Smooth muscle cell (in vitro differentiated cells): Measurements from ENCODE around the gene RDM1. TPM values are rescaled to one million over a fixed set of nuclear protein-coding genes. Genes with fewer than 3 reads are reported as not detected.

Source experiments
- DNase-seq: peaks from one replicate; lab custom pipeline; 2025; ENCODE audit not compliant: unreplicated experiment; lab: John Stamatoyannopoulos, UW
- H2AFZ ChIP-seq: fragments of 200-600 bp; sonication (generic); 2 replicates; pipeline ENCODE4 v1.6.0; 2016; ENCODE audit warnings: antibody characterized with exemption, low read depth, mild to moderate bottlenecking
- H3F3A ChIP-seq: fragments of 200-600 bp; sonication (generic); 2 replicates; pipeline ENCODE4 v1.6.0; 2017; ENCODE audit warnings: antibody characterized with exemption, low read depth
- H3K27ac ChIP-seq: fragments of 200-600 bp; sonication (generic); 2 replicates; pipeline ENCODE4 v1.5.1; 2016; ENCODE audit warnings: low read depth, mild to moderate bottlenecking
- H3K27me3 ChIP-seq: fragments of 200-600 bp; sonication (generic); 2 replicates; pipeline ENCODE4 v1.6.1; 2016; ENCODE audit warnings: low read depth, mild to moderate bottlenecking
- H3K36me3 ChIP-seq: fragments of 200-600 bp; sonication (generic); 2 replicates; pipeline ENCODE4 v1.5.1; 2016; ENCODE audit warnings: low read depth
- H3K4me1 ChIP-seq: fragments of 200-600 bp; sonication (generic); 2 replicates; pipeline ENCODE4 v1.5.1; 2016; ENCODE audit warnings: low read depth
- H3K4me2 ChIP-seq: fragments of 200-600 bp; sonication (generic); 2 replicates; pipeline ENCODE4 v1.6.0; 2016; ENCODE audit warnings: mild to moderate bottlenecking
- H3K4me3 ChIP-seq: fragments of 200-600 bp; sonication (generic); 2 replicates; pipeline ENCODE4 v1.5.1; 2016; ENCODE audit warnings: mild to moderate bottlenecking
- H3K79me2 ChIP-seq: fragments of 200-600 bp; sonication (generic); 2 replicates; pipeline ENCODE4 v1.6.0; 2016; ENCODE audit warnings: low read depth, mild to moderate bottlenecking
- H3K9ac ChIP-seq: fragments of 200-600 bp; sonication (generic); 2 replicates; pipeline ENCODE4 v1.6.0; 2016; ENCODE audit warnings: low read depth
- H3K9me3 ChIP-seq: fragments of 200-600 bp; sonication (generic); replicated peaks from 2 replicates; pipeline ENCODE4 v1.5.1; 2016; ENCODE audit warnings: low read depth
- H4K20me1 ChIP-seq: fragments of 200-600 bp; sonication (generic); 2 replicates; pipeline ENCODE4 v1.6.0; 2016; ENCODE audit warnings: low read depth
- CTCF ChIP-seq: fragments of 200-600 bp; sonication (generic); IDR thresholded peaks from 2 replicates; pipeline ENCODE4 v1.5.1; 2017; ENCODE audit warnings: borderline replicate concordance, mild to moderate bottlenecking, antibody characterized with exemption; ENCODE audit not compliant: insufficient read depth, poor library complexity, severe bottlenecking
- WGBS: methylation state at CpG from one replicate; pipeline ENCODE4 v1.1.7; 2016; ENCODE audit warnings: low lambda C conversion rate; 5-methylcytosine and 5-hydroxymethylcytosine counted together
- polyA plus RNA-seq: library from polyadenylated mRNA; unstranded; fragments of >200 nt; fragmentation: Nextera tagmentation; extraction: Ambion mirVana; gene quantifications from 2 replicates; pipeline ENCODE4 v1.2.1, GENCODE V29; 2016
- total RNA-seq: library from RNA; depleted of rRNA; stranded (reverse); fragments of >200 nt; gene quantifications from 2 replicates; pipeline ENCODE4 v1.2.3, GENCODE V29; 2014

RDM1 gene
- total and polyA plus RNA-seq, 2 experiments from 2014 or later = 0.43 TPM; not detected in 1

- H3K4me2 ChIP-seq = peak overlapping the region; percentile 40
- no peaks in the 10 kb centered on the region for H3K36me3 ChIP-seq
- peak overlapping the region; percentile 20 for H3K27ac ChIP-seq
- no peak overlapping the region for H2AFZ ChIP-seq
- no peak overlapping the region for H3K4me3 ChIP-seq
- H3K4me1 ChIP-seq = no peaks in the 10 kb centered on the region
- no peak overlapping the region for H3K9ac ChIP-seq
- no peak for TF ChIP-seq CTCF
- H3K79me2 ChIP-seq = no peaks in the 10 kb centered on the region
- H3K9me3 ChIP-seq = no peaks in the 10 kb centered on the region
- no peaks in the 10 kb centered on the region for H3F3A ChIP-seq
- no peak for DNase-seq
- H3K27me3 ChIP-seq = no peaks in the 10 kb centered on the region
- H4K20me1 ChIP-seq = no peaks in the 10 kb centered on the region
- 25% methylated on average over 5 of the region's 5 CpGs for WGBS
Measured at GRCh38 chr17:35907691-35908090, 22.9 kb downstream of the RDM1 start.

- Histone ChIP-seq H3K9ac (no peak overlapping the region), H4K20me1 (no peaks in the 10 kb centered on the region), H3K4me3 (no peak overlapping the region), H3K36me3 (no peaks in the 10 kb centered on the region), H2AFZ (no peak overlapping the region), H3K27ac (peak overlapping the region; percentile 20), H3K9me3 (no peaks in the 10 kb centered on the region), H3K4me1 (no peaks in the 10 kb centered on the region), H3F3A (no peaks in the 10 kb centered on the region), H3K27me3 (no peaks in the 10 kb centered on the region), H3K4me2 (peak overlapping the region; percentile 40), H3K79me2 (no peaks in the 10 kb centered on the region)
- 69% methylated on average over 3 of the region's 3 CpGs for WGBS
- TF ChIP-seq CTCF = no peak
- no peak for DNase-seq
Measured at GRCh38 chr17:35906926-35907637, 23.5 kb downstream of the RDM1 start.

- 82% methylated on average over 5 of the region's 5 CpGs for WGBS
- DNase-seq = no peak
- no peak for TF ChIP-seq CTCF
Measured at GRCh38 chr17:35906191-35906925, 24.2 kb downstream of the RDM1 start.

More at GRCh38 chr17:35906191-35906925, 24.2 kb downstream of the RDM1 start:
- Histone ChIP-seq H4K20me1 (no peaks in the 10 kb centered on the region), H2AFZ (no peak overlapping the region), H3K4me3 (no peak overlapping the region), H3K36me3 (no peaks in the 10 kb centered on the region), H3F3A (peaks cover 3% of the 10 kb centered on the region), H3K27ac (no peak overlapping the region), H3K79me2 (no peaks in the 10 kb centered on the region), H3K27me3 (no peaks in the 10 kb centered on the region), H3K9ac (no peak overlapping the region), H3K9me3 (no peaks in the 10 kb centered on the region), H3K4me2 (no peak overlapping the region), H3K4me1 (no peaks in the 10 kb centered on the region)
